Astrocyte (in vitro differentiated cells and primary cell): Measurements from ENCODE around the gene OCIAD1. TPM values are rescaled to one million over a fixed set of nuclear protein-coding genes. Genes with fewer than 3 reads are reported as not detected.

Experiments used
- DNase-seq: peaks from one replicate; pipeline ENCODE4 v3.0.0-alpha.2; 2010; ENCODE audit warnings: low read depth
- FAIRE-seq: peaks from 2 replicates; lab custom pipeline; 2011; peaks lifted over from hg19 to GRCh38; lab: Jason Lieb, UNC
- H2AFZ ChIP-seq: 2 replicates; pipeline ENCODE4 v1.6.0; 2012; ENCODE audit warnings: low read depth, low read length, inconsistent platforms
- H3K27ac ChIP-seq: 2 replicates; pipeline ENCODE4 v1.5.1; 2011; ENCODE audit warnings: low read depth, low read length, inconsistent platforms
- H3K27me3 ChIP-seq: 2 replicates; pipeline ENCODE4 v1.6.0; 2011; ENCODE audit warnings: low read length, inconsistent platforms; ENCODE audit not compliant: insufficient read depth
- H3K36me3 ChIP-seq: 2 replicates; pipeline ENCODE4 v1.5.1; 2011; ENCODE audit warnings: low read length, inconsistent platforms; ENCODE audit not compliant: insufficient read depth
- H3K4me1 ChIP-seq: 2 replicates; pipeline ENCODE4 v1.5.1; 2011; ENCODE audit warnings: low read length, inconsistent platforms; ENCODE audit not compliant: insufficient read depth
- H3K4me2 ChIP-seq: 2 replicates; pipeline ENCODE4 v1.6.0; 2012; ENCODE audit warnings: low read length, inconsistent platforms
- H3K4me3 ChIP-seq: 2 replicates; pipeline ENCODE4 v1.5.1; 2011; ENCODE audit warnings: low read depth, mild to moderate bottlenecking, low read length, inconsistent platforms; ENCODE audit not compliant: insufficient read depth
- H3K79me2 ChIP-seq: 2 replicates; pipeline ENCODE4 v1.6.0; 2012; ENCODE audit warnings: mild to moderate bottlenecking, low read length, inconsistent platforms; ENCODE audit not compliant: insufficient read depth
- H3K9ac ChIP-seq: 2 replicates; pipeline ENCODE4 v1.6.0; 2012; ENCODE audit warnings: mild to moderate bottlenecking, low read length, inconsistent platforms
- H3K9me3 ChIP-seq: 2 replicates; pipeline ENCODE4 v1.5.1; 2012; ENCODE audit warnings: low read depth, mild to moderate bottlenecking, low read length, inconsistent platforms; ENCODE audit not compliant: insufficient read depth
- H4K20me1 ChIP-seq: 2 replicates; pipeline ENCODE4 v1.6.0; 2012; ENCODE audit warnings: low read length, inconsistent platforms; ENCODE audit not compliant: insufficient read depth
- H3K27ac Mint-ChIP-seq: one replicate; pipeline ENCODE4 v1.8.0; 2021; ENCODE audit warnings: mild to moderate bottlenecking, mixed read lengths; ENCODE audit not compliant: unreplicated experiment
- H3K27me3 Mint-ChIP-seq: one replicate; pipeline ENCODE4 v1.8.0; 2021; ENCODE audit warnings: low read depth, mixed read lengths; ENCODE audit not compliant: unreplicated experiment
- H3K36me3 Mint-ChIP-seq: one replicate; pipeline ENCODE4 v1.8.0; 2021; ENCODE audit warnings: low read depth, mixed read lengths; ENCODE audit not compliant: unreplicated experiment
- H3K4me1 Mint-ChIP-seq: one replicate; pipeline ENCODE4 v1.8.0; 2021; ENCODE audit warnings: low read depth, mixed read lengths; ENCODE audit not compliant: unreplicated experiment
- H3K4me3 Mint-ChIP-seq: one replicate; pipeline ENCODE4 v1.8.0; 2021; ENCODE audit warnings: mild to moderate bottlenecking, moderate library complexity, mixed read lengths; ENCODE audit not compliant: unreplicated experiment
- H3K9me3 Mint-ChIP-seq: one replicate; pipeline ENCODE4 v1.8.0; 2021; ENCODE audit warnings: mild to moderate bottlenecking, mixed read lengths; ENCODE audit not compliant: unreplicated experiment
- CTCF ChIP-seq: IDR thresholded peaks from 2 replicates; pipeline ENCODE4 v1.5.1; 2011; ENCODE audit warnings: low read depth, mild to moderate bottlenecking, inconsistent platforms, low read length, moderate library complexity; ENCODE audit not compliant: insufficient read depth
- EZH2 ChIP-seq: IDR thresholded peaks from 2 replicates; pipeline ENCODE4 v1.6.1; 2012; ENCODE audit warnings: mild to moderate bottlenecking, low read length, inconsistent platforms; ENCODE audit not compliant: insufficient read depth
- total RNA-seq: library from RNA; stranded (reverse); gene quantifications from 2 replicates; pipeline ENCODE4 v1.2.1, GENCODE V29; 2021

The OCIAD1 gene
- total RNA-seq, 1 donor from 2014 or later, result 144 TPM

GRCh38 chr4:48899432-48899749, 68.5 kb downstream of the OCIAD1 start:
- H3K27me3 Mint-ChIP-seq, result no peaks in the 10 kb centered on the region
- no peak for FAIRE-seq

DNA sequence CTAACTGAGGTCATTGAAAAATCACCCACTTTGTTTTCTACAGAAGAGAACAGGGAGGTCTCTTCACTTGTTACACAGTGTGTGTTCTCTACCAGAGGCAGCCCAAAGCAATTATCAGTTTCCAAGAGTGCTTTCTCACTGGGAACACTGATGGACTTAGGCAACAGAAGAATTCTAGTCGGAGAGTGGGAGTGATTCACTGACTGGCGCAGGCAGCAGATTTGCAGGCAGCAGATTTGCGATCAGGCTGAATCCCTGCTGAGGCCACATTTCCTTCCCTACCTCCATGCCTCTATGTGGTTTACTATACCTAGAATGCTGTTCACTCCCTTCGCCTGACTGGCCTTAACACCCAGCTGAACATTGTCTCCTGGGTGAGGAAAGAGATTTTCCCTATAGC, 69.1 kb downstream of the OCIAD1 start:
- FAIRE-seq, result no peak

More at GRCh38 chr4:48899432-48899749, 68.5 kb downstream of the OCIAD1 start:
- Mint-ChIP-seq H3K4me3 (no peak overlapping the region), H3K4me1 (peaks cover 29% of the 10 kb centered on the region), H3K36me3 (peaks cover 2% of the 10 kb centered on the region), H3K9me3 (no peaks in the 10 kb centered on the region), H3K27ac (peak overlapping the region; percentile 29)
- Histone ChIP-seq H3K36me3 (peaks cover 35% of the 10 kb centered on the region), H3K27me3 (no peaks in the 10 kb centered on the region), H3K9ac (peak overlapping the region; percentile 66), H3K4me1 (peaks cover 32% of the 10 kb centered on the region), H3K27ac (peak overlapping the region; percentile 65), H3K4me2 (peak overlapping the region; percentile 69), H3K9me3 (no peaks in the 10 kb centered on the region), H3K4me3 (no peak overlapping the region), H2AFZ (no peak overlapping the region), H4K20me1 (no peaks in the 10 kb centered on the region), H3K79me2 (peaks cover 27% of the 10 kb centered on the region)
- DNase-seq, result no peak
- no peak for TF ChIP-seq CTCF
- no peak for TF ChIP-seq EZH2

DNA sequence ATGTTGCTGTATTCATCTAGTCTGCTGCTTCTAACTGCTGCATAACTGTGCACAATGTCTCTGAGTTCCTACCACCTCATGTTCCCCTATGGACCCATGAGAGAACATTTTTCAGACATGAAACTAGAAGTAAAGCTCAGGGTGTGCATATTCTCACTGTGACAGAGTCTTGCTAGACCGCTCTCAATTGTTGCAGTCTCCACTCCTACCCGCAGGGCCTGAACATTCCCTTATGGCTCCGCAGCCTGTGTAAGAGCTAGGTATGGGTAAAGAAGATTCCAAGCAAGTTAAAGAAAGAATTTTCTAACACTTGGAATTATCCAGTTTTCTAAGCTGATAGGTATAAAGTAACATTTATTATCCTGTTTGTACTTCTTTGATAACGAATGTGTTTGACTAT, 70.3 kb downstream of the OCIAD1 start:
- Histone ChIP-seq H3K27ac (no peak overlapping the region), H3K4me1 (peaks cover 49% of the 10 kb centered on the region), H3K79me2 (peaks cover 45% of the 10 kb centered on the region), H3K27me3 (no peaks in the 10 kb centered on the region), H3K4me3 (no peak overlapping the region), H3K9me3 (no peaks in the 10 kb centered on the region), H3K36me3 (peaks cover 24% of the 10 kb centered on the region), H2AFZ (no peak overlapping the region), H3K9ac (no peak overlapping the region), H3K4me2 (no peak overlapping the region), H4K20me1 (no peaks in the 10 kb centered on the region)
- Mint-ChIP-seq H3K36me3 (peaks cover 2% of the 10 kb centered on the region), H3K9me3 (no peaks in the 10 kb centered on the region), H3K4me3 (no peak overlapping the region), H3K27ac (no peak overlapping the region), H3K27me3 (no peaks in the 10 kb centered on the region), H3K4me1 (peaks cover 41% of the 10 kb centered on the region)
- DNase-seq (no peak), FAIRE-seq (no peak)
- TF ChIP-seq CTCF, result no peak
- no peak for TF ChIP-seq EZH2

More for the DNA sequence above, 69.1 kb downstream of the OCIAD1 start:
- Histone ChIP-seq H3K36me3 (peaks cover 32% of the 10 kb centered on the region), H3K4me1 (peaks cover 37% of the 10 kb centered on the region), H3K9me3 (no peaks in the 10 kb centered on the region), H3K4me2 (peak overlapping the region; percentile 69), H3K9ac (peak overlapping the region; percentile 66), H2AFZ (no peak overlapping the region), H4K20me1 (no peaks in the 10 kb centered on the region), H3K4me3 (no peak overlapping the region), H3K27me3 (no peaks in the 10 kb centered on the region), H3K27ac (peak overlapping the region; percentile 65), H3K79me2 (peaks cover 32% of the 10 kb centered on the region)
- Mint-ChIP-seq H3K36me3 (peaks cover 2% of the 10 kb centered on the region), H3K27ac (peak overlapping the region; percentile 41), H3K4me3 (no peak overlapping the region), H3K4me1 (peaks cover 34% of the 10 kb centered on the region), H3K9me3 (no peaks in the 10 kb centered on the region), H3K27me3 (no peaks in the 10 kb centered on the region)
- peak; percentile 78 for DNase-seq
- TF ChIP-seq EZH2, result no peak
